SW480 (cell line): ENCODE results near the gene TBC1D3B.
"Not testable (repeated sequence)": the region's sequence is repeated elsewhere in the genome, so short reads cannot be mapped to it uniquely, and the experiment has no call there.

Experiments
- DNase-seq: peaks from one replicate; pipeline ENCODE4 v3.0.0-alpha.2; 2016; ENCODE audit warnings: low spot score

The TBC1D3B gene

GRCh38 chr17:36201102-36201501, 24.7 kb upstream of the TBC1D3B start:
- not testable (repeated sequence) for DNase-seq

GRCh38 chr17:36198831-36199465, 22.5 kb upstream of the TBC1D3B start:
- no peak for DNase-seq

GRCh38 chr17:36197387-36197703, 20.9 kb upstream of the TBC1D3B start:
- no peak for DNase-seq

- DNase-seq, result no peak
Observed at GRCh38 chr17:36196131-36196486, 19.7 kb upstream of the TBC1D3B start.

- no peak for DNase-seq
Observed at GRCh38 chr17:36195434-36196130, 19.1 kb upstream of the TBC1D3B start.

- not testable (repeated sequence) for DNase-seq
Observed at GRCh38 chr17:36194832-36195433, 18.5 kb upstream of the TBC1D3B start.

- DNase-seq, result not testable (repeated sequence)
Observed at GRCh38 chr17:36194147-36194831, 17.9 kb upstream of the TBC1D3B start.

- DNase-seq, result no peak
Observed at GRCh38 chr17:36193216-36193775, 16.9 kb upstream of the TBC1D3B start.

GRCh38 chr17:36190549-36191330, 14.3 kb upstream of the TBC1D3B start:
- DNase-seq, result not testable (repeated sequence)

GRCh38 chr17:36189993-36190392, 13.6 kb upstream of the TBC1D3B start:
- not testable (repeated sequence) for DNase-seq

- DNase-seq, result no peak
Observed at GRCh38 chr17:36188891-36189306, 12.5 kb upstream of the TBC1D3B start.

- DNase-seq, result not testable (repeated sequence)
Observed at GRCh38 chr17:36187943-36188665, 11.7 kb upstream of the TBC1D3B start.

- DNase-seq, result not testable (repeated sequence)
Observed at GRCh38 chr17:36186810-36187763, 10.7 kb upstream of the TBC1D3B start.

GRCh38 chr17:36185416-36185815, 9.0 kb upstream of the TBC1D3B start:
- no peak for DNase-seq

- no peak for DNase-seq
Observed at GRCh38 chr17:36184023-36184765, 7.8 kb upstream of the TBC1D3B start.

- peak; percentile 84 for DNase-seq
Observed at GRCh38 chr17:36183001-36183971, 6.8 kb upstream of the TBC1D3B start.

GRCh38 chr17:36182176-36183000, 6.0 kb upstream of the TBC1D3B start:
- no peak for DNase-seq
